ENCODE measurements around the gene TXNRD1.
"Not testable (repeated sequence)": the region's sequence is repeated elsewhere in the genome, so short reads cannot be mapped to it uniquely, and the experiment has no call there.

Gene TXNRD1

DNA sequence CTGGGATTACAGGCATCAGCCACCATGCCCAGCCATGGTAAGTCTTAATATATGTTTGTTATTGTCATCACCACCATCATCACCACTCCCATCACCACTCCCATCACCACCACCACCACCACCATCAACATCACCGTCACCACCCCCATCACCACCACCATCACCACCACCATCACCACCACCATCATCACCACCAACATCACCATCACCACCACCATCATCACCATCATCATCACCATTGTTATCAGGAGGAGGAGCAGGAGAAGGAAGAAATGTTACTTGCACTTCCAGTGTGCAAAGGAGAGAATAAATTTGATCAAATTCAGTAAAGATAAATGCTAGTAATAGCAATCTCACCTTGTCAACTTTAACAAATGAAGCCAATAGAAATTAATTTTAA lies 169.9 kb downstream of the TXNRD1 start:
- TF ChIP-seq, protein P1, sequence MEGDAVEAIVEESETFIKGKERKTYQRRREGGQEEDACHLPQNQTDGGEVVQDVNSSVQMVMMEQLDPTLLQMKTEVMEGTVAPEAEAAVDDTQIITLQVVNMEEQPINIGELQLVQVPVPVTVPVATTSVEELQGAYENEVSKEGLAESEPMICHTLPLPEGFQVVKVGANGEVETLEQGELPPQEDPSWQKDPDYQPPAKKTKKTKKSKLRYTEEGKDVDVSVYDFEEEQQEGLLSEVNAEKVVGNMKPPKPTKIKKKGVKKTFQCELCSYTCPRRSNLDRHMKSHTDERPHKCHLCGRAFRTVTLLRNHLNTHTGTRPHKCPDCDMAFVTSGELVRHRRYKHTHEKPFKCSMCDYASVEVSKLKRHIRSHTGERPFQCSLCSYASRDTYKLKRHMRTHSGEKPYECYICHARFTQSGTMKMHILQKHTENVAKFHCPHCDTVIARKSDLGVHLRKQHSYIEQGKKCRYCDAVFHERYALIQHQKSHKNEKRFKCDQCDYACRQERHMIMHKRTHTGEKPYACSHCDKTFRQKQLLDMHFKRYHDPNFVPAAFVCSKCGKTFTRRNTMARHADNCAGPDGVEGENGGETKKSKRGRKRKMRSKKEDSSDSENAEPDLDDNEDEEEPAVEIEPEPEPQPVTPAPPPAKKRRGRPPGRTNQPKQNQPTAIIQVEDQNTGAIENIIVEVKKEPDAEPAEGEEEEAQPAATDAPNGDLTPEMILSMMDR (IDR thresholded peaks at IDR 0.05) = no peak
- TF ChIP-seq ZFX (IDR thresholded peaks at IDR 0.05; ENCODE audit: borderline replicate concordance) = no peak
- no peak overlapping the region for H3K27ac ChIP-seq

DNA sequence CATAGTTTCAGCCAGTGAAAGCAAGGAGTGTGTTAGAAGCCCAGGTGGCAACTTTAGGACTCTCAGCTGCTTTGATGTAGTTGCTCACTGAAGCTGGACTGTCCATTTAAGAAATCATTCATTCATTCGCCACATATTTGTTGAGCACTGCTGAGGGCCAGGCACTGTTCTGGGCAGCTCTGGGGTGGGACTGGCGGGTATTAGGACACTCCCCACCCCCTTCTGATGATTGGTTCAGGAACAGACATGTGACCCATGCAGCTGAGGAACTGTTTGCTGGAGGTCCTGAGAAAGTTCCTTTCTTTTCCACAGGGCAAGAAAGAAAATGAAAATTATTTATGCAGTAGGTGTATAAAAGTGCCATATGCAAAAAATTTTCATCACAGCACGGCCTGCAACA lies 170.9 kb downstream of the TXNRD1 start:
- TF ChIP-seq, protein P1 (IDR thresholded peaks at IDR 0.05) = no peak
- no peak for TF ChIP-seq ZFX (IDR thresholded peaks at IDR 0.05; ENCODE audit: borderline replicate concordance)
- H3K27ac ChIP-seq = no peak overlapping the region

DNA sequence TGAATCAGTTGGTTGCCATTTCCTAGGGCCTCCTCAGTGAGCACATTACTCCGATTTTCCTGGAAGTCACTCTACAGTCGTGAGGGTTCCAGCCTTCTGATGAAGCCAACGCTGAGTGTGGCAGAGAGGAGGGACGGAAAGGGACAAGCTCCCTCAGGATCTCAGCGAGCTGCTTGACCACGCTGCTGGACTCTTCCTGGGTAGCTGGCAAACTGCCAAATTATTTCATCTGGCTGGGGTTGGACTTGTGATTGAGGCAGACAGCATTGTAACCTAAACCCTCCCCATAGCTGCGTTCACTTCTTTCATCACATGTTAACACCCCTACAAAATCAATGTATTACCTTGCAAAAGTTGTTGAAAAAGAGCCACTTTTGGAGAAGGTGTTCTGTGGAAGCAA lies 171.6 kb downstream of the TXNRD1 start:
- H3K27ac ChIP-seq = no peak overlapping the region
- TF ChIP-seq, protein P1 (IDR thresholded peaks at IDR 0.05) = no peak
- no peak for TF ChIP-seq ZFX (IDR thresholded peaks at IDR 0.05; ENCODE audit: borderline replicate concordance)

DNA sequence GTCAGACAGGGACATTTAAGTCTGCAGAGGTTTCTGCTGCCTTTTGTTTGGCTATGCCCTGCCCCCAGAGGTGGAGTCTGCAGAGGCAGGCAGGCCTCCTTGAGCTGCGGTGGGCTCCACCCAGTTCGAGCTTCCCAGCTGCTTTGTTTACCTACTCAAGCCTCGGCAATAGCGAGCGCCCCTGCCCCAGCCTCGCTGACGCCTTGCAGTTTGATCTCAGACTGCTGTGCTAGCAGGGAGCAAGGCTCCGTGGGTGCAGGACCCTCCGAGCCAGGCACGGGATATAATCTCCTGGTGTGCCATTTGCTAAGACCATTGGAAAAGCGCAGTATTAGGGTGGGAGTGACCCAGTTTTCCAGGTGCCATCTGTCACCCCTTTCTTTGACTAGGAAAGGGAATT lies 178.5 kb downstream of the TXNRD1 start:
- not testable (repeated sequence) for H3K27ac ChIP-seq
